ENCODE data around the gene AOAH. TPM values are rescaled to one million over a fixed set of nuclear protein-coding genes. Genes with fewer than 3 reads are reported as not detected.

Gene AOAH
- total and polyA plus RNA-seq, 2 donors from 2014 or later, result 2.7 to 24.7 TPM

GRCh38 chr7:36670585-36671431 lies 53.5 kb downstream of the AOAH start:
- FAIRE-seq (peak; percentile 17), DNase-seq (peak in 4 of 5 donors; percentile 67 to 81 (median 74))
- intact Hi-C loops (cut with DNase I), result no loop called here
- H3K9ac ChIP-seq (ENCODE audit: low read length in 3 of 3), result no peak overlapping the region
- H3K27me3 ChIP-seq (ENCODE audit: control insufficient read depth, insufficient read depth, low read length), result no peaks in the 10 kb centered on the region
- H3K9me3 ChIP-seq (ENCODE audit: control insufficient read depth in 2 of 3, insufficient read depth in 1 of 3, low read length in 3 of 3), result no peaks in the 10 kb centered on the region
- H3K27ac ChIP-seq (ENCODE audit: low read depth in 2 of 2, low read length in 2 of 2), result no peak overlapping the region
- H3K4me3 ChIP-seq (ENCODE audit: low read length in 3 of 3), result no peak overlapping the region
- TF ChIP-seq CTCF (IDR thresholded peaks at IDR 0.05; ENCODE audit: borderline replicate concordance, extremely low read depth, insufficient read depth), result peak; percentile 84
- no peaks in the 10 kb centered on the region for H3K4me1 ChIP-seq (ENCODE audit: control insufficient read depth in 2 of 3, insufficient read depth in 2 of 3, low read depth in 1 of 3, low read length in 3 of 3)
- no peaks in the 10 kb centered on the region for H3K36me3 ChIP-seq (ENCODE audit: control insufficient read depth in 2 of 3, insufficient read depth in 3 of 3, low read length in 3 of 3)

DNA sequence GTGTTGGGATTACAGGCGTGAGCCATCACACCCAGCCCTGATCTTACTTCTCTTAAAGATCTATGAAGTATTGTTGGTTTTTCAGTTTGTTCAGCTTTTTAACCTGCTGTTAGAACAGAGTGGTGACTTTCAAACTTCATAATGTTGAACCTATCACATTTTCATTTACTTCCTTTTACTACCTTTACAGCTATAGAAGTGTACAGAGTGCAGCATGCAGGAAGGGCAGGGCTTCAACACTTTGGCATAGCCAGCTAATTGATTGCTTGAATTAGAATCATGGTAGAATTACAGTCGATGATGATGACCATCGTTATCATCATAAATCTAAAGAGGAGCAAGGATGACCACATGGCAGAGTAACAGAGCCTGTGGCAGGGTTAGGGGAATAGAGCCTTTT lies 55.5 kb downstream of the AOAH start:
- intact Hi-C loops (cut with DNase I), result no loop called here
- no peaks in the 10 kb centered on the region for H3K27me3 ChIP-seq (ENCODE audit: control insufficient read depth, insufficient read depth, low read length)
- H3K9ac ChIP-seq (ENCODE audit: low read length in 3 of 3), result no peak overlapping the region

GRCh38 chr7:36668080-36668479 lies 56.2 kb downstream of the AOAH start:
- intact Hi-C loops (cut with DNase I), result no loop called here
- Histone ChIP-seq H3K27ac (ENCODE audit: low read depth in 2 of 2, low read length in 2 of 2) (no peak overlapping the region), H3K27me3 (ENCODE audit: control insufficient read depth, insufficient read depth, low read length) (no peaks in the 10 kb centered on the region), H3K9me3 (ENCODE audit: control insufficient read depth in 2 of 3, insufficient read depth in 1 of 3, low read length in 3 of 3) (no peaks in the 10 kb centered on the region), H3K4me1 (ENCODE audit: control insufficient read depth in 2 of 3, insufficient read depth in 2 of 3, low read depth in 1 of 3, low read length in 3 of 3) (no peaks in the 10 kb centered on the region), H3K9ac (ENCODE audit: low read length in 3 of 3) (no peak overlapping the region), H3K4me3 (ENCODE audit: low read length in 3 of 3) (no peak overlapping the region), H3K36me3 (ENCODE audit: control insufficient read depth in 2 of 3, insufficient read depth in 3 of 3, low read length in 3 of 3) (no peaks in the 10 kb centered on the region)
- no peak for TF ChIP-seq CTCF (IDR thresholded peaks at IDR 0.05; ENCODE audit: borderline replicate concordance, extremely low read depth, insufficient read depth)
- FAIRE-seq, result no peak
- DNase-seq, result no peak

More for the DNA sequence above, 55.5 kb downstream of the AOAH start:
- FAIRE-seq (no peak), DNase-seq (no peak)
- H3K4me1 ChIP-seq (ENCODE audit: control insufficient read depth in 2 of 3, insufficient read depth in 2 of 3, low read depth in 1 of 3, low read length in 3 of 3), result no peaks in the 10 kb centered on the region
- H3K9me3 ChIP-seq (ENCODE audit: control insufficient read depth in 2 of 3, insufficient read depth in 1 of 3, low read length in 3 of 3), result no peaks in the 10 kb centered on the region
- no peak overlapping the region for H3K4me3 ChIP-seq (ENCODE audit: low read length in 3 of 3)
- TF ChIP-seq CTCF (IDR thresholded peaks at IDR 0.05; ENCODE audit: borderline replicate concordance, extremely low read depth, insufficient read depth), result no peak
- H3K36me3 ChIP-seq (ENCODE audit: control insufficient read depth in 2 of 3, insufficient read depth in 3 of 3, low read length in 3 of 3), result no peaks in the 10 kb centered on the region
- no peak overlapping the region for H3K27ac ChIP-seq (ENCODE audit: low read depth in 2 of 2, low read length in 2 of 2)

Measured in kidney (tissue), 14 donors.